ENCODE data around the gene FUT6.

DNA sequence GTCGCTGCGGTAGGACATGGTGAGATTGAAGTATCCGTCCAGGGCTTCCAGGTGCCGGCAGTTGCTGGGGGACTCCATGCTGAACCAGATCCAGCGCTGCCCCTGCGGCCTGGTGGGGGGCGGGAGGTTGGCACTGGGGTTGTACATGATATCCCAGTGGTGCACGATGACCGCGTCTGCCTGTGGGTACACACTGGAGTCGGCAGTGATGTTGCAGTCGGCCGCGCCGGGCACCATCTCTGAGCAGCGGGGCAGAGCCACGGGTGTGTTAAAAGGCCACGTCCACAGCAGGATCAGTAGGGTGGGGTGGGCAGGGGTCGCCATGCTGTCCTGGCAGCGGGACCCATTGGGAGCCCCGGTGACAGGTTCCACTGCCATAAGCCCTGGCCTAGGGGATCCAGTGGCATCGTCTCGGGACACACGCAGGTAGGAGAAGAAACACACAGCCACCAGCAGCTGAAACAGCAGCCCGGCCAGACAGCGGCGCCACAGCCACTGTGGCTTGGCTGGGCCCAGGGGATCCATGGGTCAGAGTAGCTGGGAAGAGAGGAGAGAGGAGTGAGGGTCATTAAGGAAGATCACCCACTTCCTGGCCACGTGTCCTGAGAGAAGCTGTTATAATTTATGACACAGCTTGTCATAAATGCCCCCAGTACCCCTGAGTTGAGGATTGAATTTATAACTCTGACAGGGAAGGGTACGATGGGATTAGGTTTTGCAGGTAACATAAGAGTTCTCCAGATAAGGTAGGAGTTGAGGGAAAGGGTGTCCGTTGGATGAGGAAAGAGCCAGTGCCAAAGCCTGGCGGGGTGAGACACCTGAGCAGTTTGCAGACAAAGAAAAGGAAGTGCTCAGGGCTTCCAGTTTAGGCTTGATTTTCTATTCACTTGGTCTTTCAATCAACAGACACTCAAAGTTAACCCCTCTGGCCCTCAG, 28.0 kb upstream of the FUT6 start:
- TF ChIP-seq, protein P1, sequence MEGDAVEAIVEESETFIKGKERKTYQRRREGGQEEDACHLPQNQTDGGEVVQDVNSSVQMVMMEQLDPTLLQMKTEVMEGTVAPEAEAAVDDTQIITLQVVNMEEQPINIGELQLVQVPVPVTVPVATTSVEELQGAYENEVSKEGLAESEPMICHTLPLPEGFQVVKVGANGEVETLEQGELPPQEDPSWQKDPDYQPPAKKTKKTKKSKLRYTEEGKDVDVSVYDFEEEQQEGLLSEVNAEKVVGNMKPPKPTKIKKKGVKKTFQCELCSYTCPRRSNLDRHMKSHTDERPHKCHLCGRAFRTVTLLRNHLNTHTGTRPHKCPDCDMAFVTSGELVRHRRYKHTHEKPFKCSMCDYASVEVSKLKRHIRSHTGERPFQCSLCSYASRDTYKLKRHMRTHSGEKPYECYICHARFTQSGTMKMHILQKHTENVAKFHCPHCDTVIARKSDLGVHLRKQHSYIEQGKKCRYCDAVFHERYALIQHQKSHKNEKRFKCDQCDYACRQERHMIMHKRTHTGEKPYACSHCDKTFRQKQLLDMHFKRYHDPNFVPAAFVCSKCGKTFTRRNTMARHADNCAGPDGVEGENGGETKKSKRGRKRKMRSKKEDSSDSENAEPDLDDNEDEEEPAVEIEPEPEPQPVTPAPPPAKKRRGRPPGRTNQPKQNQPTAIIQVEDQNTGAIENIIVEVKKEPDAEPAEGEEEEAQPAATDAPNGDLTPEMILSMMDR (IDR thresholded peaks at IDR 0.05): no peak
- TF ChIP-seq POLR2A (IDR thresholded peaks at IDR 0.05; ENCODE audit: low read depth): no peak
- no peak for TF ChIP-seq EP300 (IDR thresholded peaks at IDR 0.05)
- TF ChIP-seq POLR2AphosphoS5 (IDR thresholded peaks at IDR 0.05): no peak

Measured in esophagus muscularis mucosa (tissue), 4 donors.